ENCODE results near the gene F7.

- no peak for TF ChIP-seq POLR2A (IDR thresholded peaks at IDR 0.05; ENCODE audit: low read depth, low read length)
- TF ChIP-seq CTCF (conservative IDR thresholded peaks at IDR 0.05; ENCODE audit: low read depth, low read length) = no peak
Measured at GRCh38 chr13:113167575-113167974, 62.0 kb downstream of the F7 start.
